Stimulated activated CD8-positive, alpha-beta memory T cell treated with anti-CD3 and anti-CD28 coated beads, Interleukin-12 subunit alpha, Interleukin-12 subunit beta, amount 100 ng/mL, for 1 hour (primary cell): Measurements from ENCODE around the gene PARD3.

Source experiments
- DNase-seq: peaks from one replicate; pipeline ENCODE4 v3.0.0-alpha.2; 2020; ENCODE audit warnings: low read depth

Gene PARD3

GRCh38 chr10:34181553-34182300, 633.4 kb downstream of the PARD3 start:
- DNase-seq, result no peak

- DNase-seq, result no peak
These were observed 634.3 kb downstream of the PARD3 start for GRCh38 chr10:34180749-34181148.

DNA sequence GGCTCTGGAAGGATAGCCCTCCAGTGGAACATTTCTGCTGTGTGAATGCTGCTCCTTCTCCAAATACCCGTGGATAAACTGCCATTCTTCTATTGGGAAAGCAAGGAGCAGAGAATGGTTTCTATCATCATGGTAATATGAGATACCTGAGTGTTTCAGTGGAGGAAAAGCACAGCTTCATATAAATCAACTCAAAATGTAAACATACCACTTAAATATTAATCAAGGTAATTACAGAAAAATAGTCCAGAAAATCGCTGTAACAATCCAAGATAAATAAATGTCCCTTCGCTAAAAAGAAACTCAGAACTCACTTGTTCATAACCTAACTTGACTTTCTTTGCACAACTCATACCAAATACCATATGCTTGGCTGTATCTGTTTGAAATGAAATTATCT, 635.8 kb downstream of the PARD3 start:
- DNase-seq, result no peak

DNA sequence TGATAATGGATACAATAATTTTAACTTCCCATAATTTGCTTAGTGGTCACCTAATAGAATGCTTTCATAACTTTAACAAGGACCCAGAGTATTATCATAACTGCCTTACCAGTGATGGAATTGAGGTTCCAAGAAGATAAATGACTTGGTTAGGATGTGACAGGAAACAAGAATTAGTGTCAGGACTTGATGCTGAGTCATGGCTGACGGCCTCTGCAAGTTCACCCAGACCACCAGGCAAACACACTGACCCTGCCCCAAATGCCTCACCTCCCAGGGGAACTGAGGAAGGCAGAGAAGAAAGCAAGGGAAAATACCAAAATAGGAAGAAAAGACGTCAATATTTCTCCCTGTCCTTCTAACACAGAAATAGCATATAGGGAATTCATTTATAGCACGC, 636.3 kb downstream of the PARD3 start:
- no peak for DNase-seq

DNA sequence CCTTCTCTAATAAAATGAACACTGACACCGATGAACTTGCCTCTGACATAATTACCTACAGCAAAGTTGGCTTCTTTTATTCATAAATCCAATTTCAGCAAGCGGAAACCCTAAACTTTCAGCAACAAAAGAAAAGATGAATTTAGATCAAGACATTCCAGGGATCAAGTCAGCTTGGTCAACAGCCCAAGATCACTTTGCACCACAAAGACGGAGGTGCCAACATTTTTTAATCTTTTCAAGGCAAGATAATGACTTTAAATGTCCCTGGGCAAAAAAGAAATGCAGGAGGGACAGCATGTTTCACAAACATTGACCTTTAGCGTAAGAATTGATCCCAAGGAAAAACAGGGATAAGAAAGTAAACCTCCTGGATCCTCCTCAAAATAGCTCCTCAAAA, 636.9 kb downstream of the PARD3 start:
- no peak for DNase-seq

- no peak for DNase-seq
These were observed 637.7 kb downstream of the PARD3 start for GRCh38 chr10:34177445-34177844.

DNA sequence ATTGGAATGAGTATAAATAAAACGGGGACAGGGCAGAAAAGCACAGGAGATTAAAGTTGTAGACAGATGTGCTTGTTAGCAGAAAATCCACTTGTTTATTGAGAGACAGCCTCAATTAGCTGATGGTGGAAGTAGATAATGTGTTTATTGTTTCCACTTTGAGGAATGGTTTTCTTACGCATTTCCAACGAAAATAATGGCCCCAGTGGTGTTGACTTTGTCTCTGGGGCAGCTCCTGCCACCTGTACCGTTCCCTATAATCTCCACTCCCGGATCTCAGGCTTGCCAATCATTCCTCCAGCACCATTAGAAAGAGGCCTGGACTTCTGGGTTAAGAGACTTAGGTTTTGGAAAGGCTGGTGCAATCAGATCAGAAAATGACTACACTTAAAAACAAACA, 638.7 kb downstream of the PARD3 start:
- DNase-seq, result no peak

DNA sequence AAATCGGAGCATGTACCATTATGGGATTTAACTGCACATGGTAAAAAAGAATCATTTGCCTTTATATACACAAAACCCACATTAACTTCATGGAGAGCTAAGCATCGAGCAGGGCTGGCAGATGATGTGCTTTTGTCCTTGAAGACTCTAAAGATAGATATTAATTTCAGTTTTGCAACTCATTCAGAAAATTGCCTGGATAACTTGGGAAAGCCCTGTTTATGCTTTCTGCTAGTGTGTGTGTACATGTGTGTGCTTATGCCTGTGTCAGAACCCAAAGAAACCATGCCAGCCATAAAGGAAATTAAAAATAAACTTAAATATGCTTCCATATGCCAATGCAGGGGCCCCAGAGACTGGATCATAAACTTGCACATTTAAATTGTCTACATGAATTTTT, 640.0 kb downstream of the PARD3 start:
- no peak for DNase-seq

- no peak for DNase-seq
These were observed 642.1 kb downstream of the PARD3 start for GRCh38 chr10:34172936-34173533.

GRCh38 chr10:34171957-34172527, 643.1 kb downstream of the PARD3 start:
- no peak for DNase-seq

- no peak for DNase-seq
These were observed 645.4 kb downstream of the PARD3 start for GRCh38 chr10:34169677-34170076.

DNA sequence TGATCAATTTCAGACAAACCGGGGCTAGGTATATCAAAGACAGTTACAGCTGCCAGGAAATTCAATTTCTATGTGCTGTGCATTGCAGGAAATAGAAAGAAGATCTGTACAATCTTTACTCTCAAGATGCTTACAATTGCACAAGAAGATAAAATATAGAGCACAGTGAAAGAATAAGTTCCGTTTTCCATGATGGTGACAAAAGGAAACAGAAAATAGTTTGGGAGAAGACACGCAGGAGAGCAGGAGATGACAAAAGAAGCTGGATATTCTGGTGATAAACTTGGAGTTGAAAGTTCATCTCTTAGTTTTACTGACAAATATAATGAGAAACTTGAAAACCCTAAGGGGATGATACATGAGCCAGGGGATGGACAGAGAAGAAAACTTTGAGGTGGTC, 646.0 kb downstream of the PARD3 start:
- DNase-seq, result no peak

DNA sequence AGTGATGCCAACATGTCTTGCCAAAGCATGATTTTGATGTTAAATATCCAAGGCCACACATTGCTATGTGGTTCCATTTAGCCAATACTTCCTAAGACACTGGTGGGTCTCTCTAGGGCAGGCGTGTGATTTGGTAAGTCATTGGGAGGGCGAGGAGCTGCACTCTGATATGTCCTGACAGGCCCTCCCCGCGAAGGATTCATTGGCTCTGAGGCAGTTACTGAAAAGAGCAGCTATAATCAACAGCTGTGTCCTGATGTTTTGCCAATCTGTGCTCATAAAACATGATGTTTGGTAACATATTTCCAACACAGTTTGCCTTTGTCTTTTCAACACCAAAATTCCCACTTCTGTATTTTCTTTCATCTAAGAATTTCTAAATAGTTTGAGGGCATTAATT, 646.7 kb downstream of the PARD3 start:
- no peak for DNase-seq

GRCh38 chr10:34166823-34167222, 648.3 kb downstream of the PARD3 start:
- no peak for DNase-seq

- no peak for DNase-seq
These were observed 648.7 kb downstream of the PARD3 start for GRCh38 chr10:34166354-34166753.

DNA sequence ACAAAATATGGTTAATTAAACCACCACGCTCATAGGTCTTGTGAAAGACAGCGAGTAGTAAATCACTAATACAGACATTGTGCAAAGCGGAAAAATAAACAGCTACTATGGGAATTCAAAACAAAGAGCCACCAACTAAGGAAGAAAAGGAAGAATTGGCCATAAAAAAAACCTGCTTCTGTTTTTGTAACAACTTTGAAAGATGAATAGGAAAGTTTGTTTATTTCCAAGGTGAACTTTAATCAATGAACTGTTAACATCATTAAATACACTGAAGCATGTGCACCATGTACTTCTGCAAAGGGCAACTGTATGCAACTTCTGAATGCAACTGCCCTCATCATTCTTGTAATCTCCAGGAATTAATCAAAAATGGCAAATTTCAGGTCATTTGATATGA, 651.1 kb downstream of the PARD3 start:
- DNase-seq, result no peak

GRCh38 chr10:34163075-34163905, 651.8 kb downstream of the PARD3 start:
- no peak for DNase-seq

GRCh38 chr10:34161777-34162370, 653.2 kb downstream of the PARD3 start:
- DNase-seq, result no peak

DNA sequence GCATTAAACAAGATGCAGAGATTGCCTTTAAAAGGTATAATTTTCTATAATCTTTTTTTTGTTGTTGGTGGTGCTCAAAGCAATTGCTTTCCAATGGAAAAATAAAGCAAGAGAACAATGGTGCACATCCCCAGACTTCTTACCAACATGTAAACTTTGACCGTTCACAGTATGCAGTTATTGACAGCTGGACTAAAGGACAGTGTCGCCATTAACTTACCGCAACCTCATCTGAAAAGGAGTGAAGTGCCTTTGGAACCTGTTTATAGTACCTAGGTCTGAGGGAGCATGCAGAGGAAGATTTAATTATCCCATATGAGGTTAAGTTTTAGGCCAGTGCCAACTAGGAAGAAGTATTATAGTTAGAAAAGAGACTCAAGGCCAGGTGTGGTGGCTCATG, 654.5 kb downstream of the PARD3 start:
- no peak for DNase-seq

DNA sequence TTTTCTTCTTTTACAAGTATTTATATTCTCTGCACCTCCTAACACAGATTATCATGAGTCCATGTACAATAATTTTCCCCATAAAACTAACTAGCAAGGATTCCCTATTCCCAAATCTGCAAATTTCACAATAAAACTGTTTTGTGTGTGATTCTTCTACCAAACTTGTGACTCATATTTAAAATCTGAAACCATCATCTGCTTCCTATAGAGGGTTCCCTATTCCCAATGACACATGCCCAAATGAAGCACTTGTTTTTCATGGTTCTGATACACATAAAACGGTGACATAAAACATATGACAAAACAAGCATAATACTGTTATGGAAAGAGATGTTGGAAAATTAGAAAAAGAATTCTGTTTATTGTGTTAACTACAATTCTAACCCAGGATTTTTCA, 657.6 kb downstream of the PARD3 start:
- DNase-seq, result no peak

DNA sequence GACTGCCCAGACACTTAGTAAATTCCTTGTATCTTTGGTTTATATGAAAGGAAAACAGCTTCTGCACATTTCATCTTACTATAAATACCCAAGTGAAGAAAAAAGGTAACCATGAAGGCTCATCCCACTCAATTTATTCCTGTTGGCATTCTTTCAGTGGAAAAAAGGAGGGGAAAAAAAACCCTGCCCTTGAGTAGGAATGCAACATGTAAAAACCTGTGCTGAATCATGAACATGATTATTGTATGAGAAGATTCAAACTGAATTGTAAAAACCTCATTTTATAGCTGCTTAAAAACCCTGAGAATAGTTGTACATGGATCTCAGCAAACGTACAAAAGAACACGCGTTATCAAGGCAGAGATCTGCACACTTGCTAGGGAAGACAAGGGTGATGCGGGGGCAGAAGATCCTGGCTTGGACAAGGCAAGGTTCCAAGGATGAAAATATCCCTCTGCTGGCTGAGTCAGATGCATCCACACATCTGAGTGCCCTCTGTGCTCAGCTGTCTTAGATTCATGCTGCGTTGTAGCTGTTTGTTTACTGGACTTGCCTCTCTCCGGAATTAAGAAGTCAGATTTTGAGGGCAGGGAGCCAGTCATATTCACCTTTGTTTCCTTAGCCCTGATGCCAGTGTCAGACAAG, 658.2 kb downstream of the PARD3 start:
- no peak for DNase-seq

DNA sequence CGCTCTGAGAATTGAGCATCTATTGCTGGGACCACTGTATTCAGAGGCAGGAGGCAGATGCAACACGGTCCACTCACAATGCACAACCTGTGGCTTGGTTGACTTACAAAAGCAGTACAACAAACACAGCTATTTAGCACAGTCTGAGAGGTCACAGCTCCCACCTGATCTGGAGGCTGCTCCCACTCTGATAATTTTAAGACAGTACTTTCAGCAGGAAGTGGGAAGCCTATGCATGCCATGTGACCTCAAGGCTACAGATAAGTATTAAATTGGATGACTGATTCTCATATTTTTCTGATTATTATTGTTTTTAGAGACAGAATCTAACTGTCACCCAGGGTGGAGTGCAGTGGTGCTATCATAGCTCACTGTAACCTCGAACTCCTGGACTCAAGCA, 659.3 kb downstream of the PARD3 start:
- DNase-seq, result no peak
